ENCODE data around the gene TTYH1. TPM values are rescaled to one million over a fixed set of nuclear protein-coding genes. Genes with fewer than 3 reads are reported as not detected.

The TTYH1 gene
- total and polyA plus RNA-seq, 2 of the 4 experiments (the other 2 are of a cell fraction), result not detected

DNA sequence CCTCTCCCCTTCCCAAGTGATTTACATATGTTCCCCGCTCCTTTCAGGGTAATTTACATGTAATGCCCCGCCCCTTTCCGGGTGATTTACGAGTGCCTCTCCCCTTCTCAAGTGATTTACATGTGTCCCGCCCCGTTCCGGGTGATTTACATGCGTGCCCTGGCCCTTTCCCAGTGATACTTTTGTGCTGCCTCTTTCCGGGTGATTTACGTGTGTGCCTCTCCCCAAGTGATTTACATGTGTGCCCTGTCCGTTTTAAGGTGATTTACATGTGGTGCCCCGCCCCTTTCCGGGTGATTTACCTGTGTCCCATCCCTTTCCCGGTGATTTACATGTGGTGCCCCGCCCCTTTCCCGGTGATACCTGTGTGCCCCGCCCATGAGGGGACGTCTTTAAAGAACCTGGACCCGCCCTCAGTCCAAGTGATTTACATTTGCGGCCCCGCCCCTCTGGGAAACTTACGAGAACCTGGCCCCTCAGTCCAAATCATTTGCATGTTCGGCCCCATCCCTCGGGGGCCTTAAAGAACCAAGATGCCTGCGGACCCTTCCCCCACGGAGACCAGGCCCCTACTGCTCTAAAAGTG is 48.9 kb downstream of the TTYH1 start:
- DNase-seq, result peak; percentile 49
- 2% methylated on average over 16 of the region's 26 CpGs; no CpG with 5 or more reads in 1 of the 2 experiments for WGBS, 2 experiments (ENCODE audit: extremely low coverage in 2 of 2, insufficient read length in 1 of 2)
- CTCF ChIA-PET, result interaction anchor here (0.7 to 0.8 kb wide), 2 partner anchors 9 to 16 kb away, joined by 3 to 4 read pairs; partner anchors contain the start of genes CDC42EP5 and LENG8
- no peak overlapping the region for H3K9ac ChIP-seq (ENCODE audit: low read depth, low read length)
- H2AFZ ChIP-seq (replicated peaks; ENCODE audit: low read length, poor library complexity), result peak overlapping the region; percentile 88
- BruUV-seq (replicated peaks), result no TSS peak
- peak overlapping the region; percentile 90 for H2AK9ac ChIP-seq (replicated peaks; ENCODE audit: low read depth, low read length, poor library complexity)
- H2BK5ac ChIP-seq (ENCODE audit: low read depth, low read length, poor library complexity, severe bottlenecking), result peak overlapping the region; percentile 37
- H4K8ac ChIP-seq (ENCODE audit: low read depth in 2 of 2, low read length in 2 of 2), result peak overlapping the region in 1 of 2 experiments; percentile 67; a peak in 1 of 4 replicates
- no peak overlapping the region for H3K56ac ChIP-seq (ENCODE audit: extremely low read depth, insufficient read depth, low read length)
- 0 out of 2 replicates have a peak overlapping the region, but pooled peaks have one; percentile 32 for H2AK5ac ChIP-seq (ENCODE audit: low read depth, low read length)
- TF ChIP-seq POLR2A (IDR thresholded peaks at IDR 0.05; ENCODE audit: low read depth, low read length), result no peak
- no peak for TF ChIP-seq RAD21 (IDR thresholded peaks at IDR 0.05; ENCODE audit: low read length)
- TF ChIP-seq FOS (IDR thresholded peaks at IDR 0.05; ENCODE audit: low read depth, low read length), result no peak
- TF ChIP-seq BHLHE40 (IDR thresholded peaks at IDR 0.05; ENCODE audit: low read depth, low read length), result no peak
- no peaks in the 10 kb centered on the region; the same call in 1 of the 2 replicates for H3K9me1 ChIP-seq (ENCODE audit: insufficient read depth, low read length)
- peaks cover 33% of the 10 kb centered on the region for H4K20me1 ChIP-seq (ENCODE audit: insufficient read depth, low read length)
- H2BK20ac ChIP-seq (ENCODE audit: low read depth, low read length), result no peak overlapping the region
- H4K91ac ChIP-seq (ENCODE audit: insufficient read depth, low read depth, low read length), result no peak overlapping the region
- peaks cover 18% of the 10 kb centered on the region for H3K4me1 ChIP-seq (ENCODE audit: control insufficient read depth, insufficient read depth, low read length)
- peaks cover 31% of the 10 kb centered on the region for H3K36me3 ChIP-seq (ENCODE audit: control insufficient read depth, insufficient read depth, low read length)
- no peak overlapping the region for H4K5ac ChIP-seq (ENCODE audit: low read depth, low read length)
- no peak overlapping the region for H3K23ac ChIP-seq (ENCODE audit: low read depth, low read length)
- H3K27me3 ChIP-seq (ENCODE audit: control insufficient read depth, insufficient read depth, low read length), result no peaks in the 10 kb centered on the region
- no peak overlapping the region; the same call in 1 of the 2 replicates for H3K14ac ChIP-seq (replicated peaks; ENCODE audit: low read depth, low read length)
- dilution Hi-C loops (cut with HindIII; ENCODE audit: low sequenced_read_pairs, unreplicated experiment), result no loop called here
- peak overlapping the region; percentile 18 for H3K27ac ChIP-seq (ENCODE audit: insufficient read depth, low read length)
- intact Hi-C loops (cut with micrococcal nuclease), result loop anchor here (10.0 kb wide), 1 partner anchor 621 kb away; no protein-coding TSS in a partner anchor
- in situ Hi-C loops (cut with MboI; ENCODE audit: low sequenced_read_pairs), result loop anchor here (25.0 kb wide), 4 partner anchors 352 to 1673 kb away; partner anchors contain the start of genes NAT14, NDUFA3, OSCAR and PRPF31
- peak overlapping the region; percentile 50 for H3K4ac ChIP-seq (ENCODE audit: low read depth, low read length)
- H3K18ac ChIP-seq (ENCODE audit: low read depth, low read length), result no peak overlapping the region
- no peaks in the 10 kb centered on the region for H3K9me3 ChIP-seq (ENCODE audit: control insufficient read depth, insufficient read depth, low read length)
- H2BK120ac ChIP-seq (ENCODE audit: low read depth, low read length), result no peak overlapping the region
- POLR2A ChIA-PET (ENCODE audit: unreplicated experiment), result interaction anchor here (0.6 to 1.0 kb wide), 3 partner anchors 15 to 33 kb away, joined by 3 to 6 read pairs (median 3); partner anchors contain the start of gene LENG8
- H2BK15ac ChIP-seq (ENCODE audit: low read depth, low read length), result no peak overlapping the region
- peak overlapping the region; percentile 48 for H3K4me3 ChIP-seq (ENCODE audit: insufficient read depth, low read depth, low read length)
- ATAC-seq (ENCODE audit: low read depth), result peak; percentile 22
- H3K4me2 ChIP-seq (ENCODE audit: low read depth, low read length), result peak overlapping the region; percentile 84
- H3K79me1 ChIP-seq (ENCODE audit: low read depth in 1 of 2, low read length in 2 of 2), result peaks cover 11 to 28% of the 10 kb centered on the region in 2 experiments; a peak in 3 of 4 replicates

Data from IMR-90 (cell line).